Activated naive CD4-positive, alpha-beta T cell treated with anti-CD3 and anti-CD28 coated beads for 36 hours (primary cell): ENCODE results near the gene GDAP2. TPM values are rescaled to one million over a fixed set of nuclear protein-coding genes. Genes with fewer than 3 reads are reported as not detected.

ENCODE experiments used
- CTCF ChIA-PET: fragments of 350-600 bp; sonication (Branson Sonifier 250); formaldehyde crosslinking; loops from one replicate; lab custom pipeline; 2021; ENCODE audit warnings: antibody characterized with exemption; lab: Charles Lee
- DNase-seq: peaks from one replicate; pipeline ENCODE4 v3.0.0-alpha.2; 2020
- H3K27ac Mint-ChIP-seq: one replicate; pipeline ENCODE4 v1.8.0; 2021; ENCODE audit warnings: mild to moderate bottlenecking, mixed read lengths
- H3K27me3 Mint-ChIP-seq: one replicate; pipeline ENCODE4 v1.8.0; 2021; ENCODE audit warnings: low read depth, mixed read lengths
- H3K36me3 Mint-ChIP-seq: one replicate; pipeline ENCODE4 v1.8.0; 2021; ENCODE audit warnings: low read depth, mixed read lengths
- H3K4me1 Mint-ChIP-seq: one replicate; pipeline ENCODE4 v1.8.0; 2021; ENCODE audit warnings: low read depth, mixed read lengths
- H3K4me3 Mint-ChIP-seq: one replicate; pipeline ENCODE4 v1.8.0; 2021; ENCODE audit warnings: mild to moderate bottlenecking, moderate library complexity, mixed read lengths
- H3K9me3 Mint-ChIP-seq: one replicate; pipeline ENCODE4 v1.8.0; 2021; ENCODE audit warnings: mixed read lengths
- intact Hi-C: fragments of 100-400 bp; cut with micrococcal nuclease; formaldehyde crosslinking; loops from one replicate; pipeline ENCODE4 v1.15.1; 2023
- total RNA-seq, 2 experiments: library from RNA; stranded (reverse); gene quantifications; one replicate each; pipeline ENCODE4 v1.2.3, GENCODE V29; 2021

The GDAP2 gene
- total RNA-seq, 2 experiments from 2014 or later: 19.9 to 20.0 TPM

DNA sequence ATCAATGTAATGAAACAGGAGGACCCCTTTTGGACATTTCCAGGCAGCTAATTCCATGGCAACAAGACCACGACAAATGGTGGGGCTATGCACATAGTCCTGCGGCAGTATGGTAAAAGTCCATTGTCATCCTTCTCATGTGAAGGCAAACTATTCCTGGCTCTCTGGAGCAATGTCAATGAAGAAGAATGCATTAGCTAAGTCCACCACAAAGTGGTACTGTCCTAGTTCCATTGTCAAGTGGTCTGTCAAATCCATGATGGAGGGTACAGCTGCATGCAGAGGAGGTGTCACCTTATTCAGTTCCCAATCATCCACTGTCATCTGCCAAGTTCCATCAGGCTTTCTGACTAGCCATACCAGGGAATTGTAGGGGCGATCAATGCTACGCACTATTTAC is 110.1 kb downstream of the GDAP2 start:
- DNase-seq: no peak
- peaks cover 4% of the 10 kb centered on the region for H3K27me3 Mint-ChIP-seq
- CTCF ChIA-PET: no interaction called here
- no peak overlapping the region for H3K4me3 Mint-ChIP-seq
- no peaks in the 10 kb centered on the region for H3K9me3 Mint-ChIP-seq
- intact Hi-C loops: no loop called here
- no peaks in the 10 kb centered on the region for H3K36me3 Mint-ChIP-seq
- H3K27ac Mint-ChIP-seq: no peak overlapping the region
- no peaks in the 10 kb centered on the region for H3K4me1 Mint-ChIP-seq

DNA sequence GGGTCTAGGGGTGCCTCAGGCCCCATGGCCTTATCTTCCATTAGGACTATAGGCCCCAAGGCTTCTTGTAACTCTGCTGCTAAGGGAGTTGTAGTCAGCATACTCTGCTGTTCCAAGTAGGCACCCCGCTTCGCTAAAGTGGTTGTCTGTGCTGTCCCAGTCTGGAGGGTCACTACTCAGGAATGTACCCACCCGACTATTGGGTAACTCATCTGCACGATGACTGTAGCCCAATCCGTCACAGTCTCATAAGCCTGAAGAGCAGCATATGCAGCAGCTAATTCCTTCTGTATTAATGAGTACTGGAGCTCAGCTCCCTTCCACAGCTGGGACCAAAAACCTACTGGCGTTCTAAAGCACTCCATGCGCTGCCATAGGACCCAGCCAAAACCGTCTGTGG is 111.0 kb downstream of the GDAP2 start:
- H3K4me1 Mint-ChIP-seq: no peaks in the 10 kb centered on the region
- no peak for DNase-seq
- no peak overlapping the region for H3K27ac Mint-ChIP-seq
- intact Hi-C loops: no loop called here
- CTCF ChIA-PET: no interaction called here
- no peaks in the 10 kb centered on the region for H3K27me3 Mint-ChIP-seq
- no peaks in the 10 kb centered on the region for H3K36me3 Mint-ChIP-seq
- no peaks in the 10 kb centered on the region for H3K9me3 Mint-ChIP-seq
- no peak overlapping the region for H3K4me3 Mint-ChIP-seq

DNA sequence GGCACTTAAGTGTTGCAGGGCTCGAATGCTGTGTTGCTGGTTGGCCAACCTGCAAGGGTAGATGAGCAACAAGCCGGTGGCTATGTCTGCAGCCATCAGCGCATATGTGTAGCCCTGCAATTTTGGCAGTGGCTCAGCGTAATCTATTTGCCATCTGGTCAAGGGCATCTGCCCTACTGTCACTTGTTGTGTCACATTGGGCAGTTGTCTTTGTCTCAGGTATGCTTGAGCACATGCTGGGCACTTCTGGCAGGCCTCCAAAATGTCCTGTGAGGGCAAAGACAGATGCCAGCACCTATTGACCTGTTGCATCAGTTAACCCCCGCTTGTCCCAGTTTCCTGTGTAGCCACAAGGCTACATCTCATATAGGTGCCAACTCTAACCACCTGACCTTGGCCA is 111.8 kb downstream of the GDAP2 start:
- no peaks in the 10 kb centered on the region for H3K9me3 Mint-ChIP-seq

DNA sequence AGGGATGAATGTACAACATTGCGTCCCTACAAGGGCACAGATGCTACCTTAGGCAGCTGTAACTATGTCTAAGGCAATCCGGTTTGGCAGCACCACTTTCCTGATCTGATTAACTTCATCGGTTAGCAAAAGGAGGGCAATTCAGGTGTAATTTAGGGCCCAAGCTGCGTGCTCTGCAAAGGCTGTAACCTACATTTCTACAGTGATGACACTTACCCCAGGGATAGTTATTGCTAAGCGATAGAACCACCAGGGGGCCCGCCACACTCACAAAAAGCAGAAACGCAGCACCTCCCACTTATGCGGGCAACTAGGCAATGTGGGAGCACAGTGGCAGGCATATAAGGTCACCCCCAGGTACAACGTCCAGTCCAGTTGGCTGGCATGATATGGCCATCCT is 113.5 kb downstream of the GDAP2 start:
- no peak overlapping the region for H3K27ac Mint-ChIP-seq
- H3K4me1 Mint-ChIP-seq: no peaks in the 10 kb centered on the region
- CTCF ChIA-PET: no interaction called here
- no peak for DNase-seq
- no peak overlapping the region for H3K4me3 Mint-ChIP-seq
- no peaks in the 10 kb centered on the region for H3K9me3 Mint-ChIP-seq
- intact Hi-C loops: no loop called here
- H3K27me3 Mint-ChIP-seq: no peaks in the 10 kb centered on the region
- no peaks in the 10 kb centered on the region for H3K36me3 Mint-ChIP-seq

More for the DNA sequence above, 111.8 kb downstream of the GDAP2 start:
- intact Hi-C loops: no loop called here
- Mint-ChIP-seq H3K27me3 (no peaks in the 10 kb centered on the region), H3K36me3 (no peaks in the 10 kb centered on the region), H3K27ac (no peak overlapping the region), H3K4me1 (no peaks in the 10 kb centered on the region), H3K4me3 (no peak overlapping the region)
- CTCF ChIA-PET: no interaction called here
- no peak for DNase-seq

DNA sequence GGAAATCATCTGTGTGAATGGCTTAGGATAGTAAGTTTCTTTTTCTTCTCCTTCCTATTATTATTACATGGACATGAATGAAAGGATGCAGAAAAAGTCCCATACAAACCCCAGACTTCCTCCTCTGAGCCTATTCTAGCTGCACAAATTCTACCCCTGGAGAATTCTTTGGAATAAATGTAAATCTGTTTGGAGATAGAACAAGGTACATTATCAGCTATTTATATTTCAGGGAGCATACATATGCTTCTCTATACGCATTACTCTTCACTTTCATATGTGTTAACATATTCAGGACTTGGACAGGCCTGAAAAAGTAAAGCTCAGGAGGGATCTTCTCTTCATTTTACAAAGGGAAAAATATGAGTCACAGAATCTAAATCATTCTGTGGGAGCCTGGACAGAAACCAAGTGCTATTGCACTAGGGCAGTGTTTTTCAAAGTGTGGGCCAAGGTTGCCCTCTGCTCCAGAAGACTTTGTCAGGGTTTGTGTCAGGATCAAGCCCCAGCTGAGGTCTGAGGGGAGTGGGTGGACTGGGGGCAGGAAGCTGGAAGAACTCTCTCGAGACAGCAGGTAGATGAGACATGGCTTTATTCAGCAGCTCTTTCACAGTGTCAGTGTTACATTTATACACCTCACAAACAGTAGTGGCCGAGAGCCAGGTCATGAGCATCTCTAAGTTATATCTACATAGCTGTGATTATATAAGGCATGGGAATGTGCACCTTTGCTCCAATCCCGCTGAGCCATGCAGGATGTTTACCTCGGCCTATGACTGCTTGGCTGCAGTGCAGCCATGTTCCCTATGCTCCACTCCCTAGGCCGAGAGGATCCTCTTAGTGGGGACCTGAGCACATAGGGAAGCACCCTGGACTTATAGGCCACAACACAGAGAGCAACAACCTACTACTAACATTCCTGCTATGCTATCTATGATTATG is 114.3 kb downstream of the GDAP2 start:
- DNase-seq: no peak
- CTCF ChIA-PET: no interaction called here
- intact Hi-C loops: no loop called here
- Mint-ChIP-seq H3K9me3 (no peaks in the 10 kb centered on the region), H3K27ac (no peak overlapping the region), H3K27me3 (no peaks in the 10 kb centered on the region), H3K4me1 (no peaks in the 10 kb centered on the region), H3K4me3 (no peak overlapping the region), H3K36me3 (no peaks in the 10 kb centered on the region)

Other genes with a start within 250 kb of the GDAP2 start
- 10 to 100 TPM; 45.2 to 49.6 TPM for gene WDR3, start 118 bp upstream of the GDAP2 start, total RNA-seq